IMR-90 (cell line): Measurements from ENCODE around the gene ALG6. TPM values are rescaled to one million over a fixed set of nuclear protein-coding genes. Genes with fewer than 3 reads are reported as not detected.
A peak's percentile ranks its signal among the peaks of the same experiment; 100 is the strongest.

ENCODE experiments used
- ATAC-seq: fragments of 200-7000 bp; cut with Tn5 transposase; 2 replicates; pipeline ENCODE4 v1.9.1; 2020; ENCODE audit warnings: low read depth, mild to moderate bottlenecking, moderate library complexity
- BruUV-seq: library from RNA; stranded (reverse); fragments of 400-500 nt; replicated peaks from 2 replicates; lab custom pipeline; 2021; lab: Mats Ljungman, UMichigan
- CTCF ChIA-PET: fragments of 300-600 bp; formaldehyde crosslinking; extraction: SDS; loops from one replicate; lab custom pipeline; 2021; ENCODE audit warnings: antibody characterized with exemption; lab: Yijun Ruan, JAX
- POLR2A ChIA-PET: fragments of 300-600 bp; sonication (Branson Sonifier 250); formaldehyde crosslinking; loops from one replicate; lab custom pipeline; 2022; ENCODE audit warnings: antibody characterized with exemption; ENCODE audit not compliant: unreplicated experiment; lab: Charles Lee
- DNase-seq: peaks from one replicate; pipeline ENCODE4 v3.0.0; 2013
- H2AFZ ChIP-seq: replicated peaks from 2 replicates; pipeline ENCODE3; 2013; ENCODE audit warnings: low read length, mild to moderate bottlenecking; ENCODE audit not compliant: poor library complexity
- H2AK5ac ChIP-seq: 2 replicates; pipeline ENCODE4 v1.6.1; 2013; ENCODE audit warnings: low read depth, low read length, inconsistent platforms
- H2AK9ac ChIP-seq: replicated peaks from 2 replicates; pipeline ENCODE3; 2013; ENCODE audit warnings: mild to moderate bottlenecking, low read depth, low read length, moderate library complexity; ENCODE audit not compliant: poor library complexity
- H2BK120ac ChIP-seq: 2 replicates; pipeline ENCODE4 v1.6.1; 2013; ENCODE audit warnings: low read depth, low read length, inconsistent platforms
- H2BK15ac ChIP-seq: 3 replicates; pipeline ENCODE4 v1.6.1; 2013; ENCODE audit warnings: low read depth, low read length, inconsistent platforms
- H2BK20ac ChIP-seq: 2 replicates; pipeline ENCODE4 v1.6.1; 2013; ENCODE audit warnings: low read depth, mild to moderate bottlenecking, inconsistent platforms, low read length, moderate library complexity
- H2BK5ac ChIP-seq: 2 replicates; pipeline ENCODE4 v1.6.1; 2013; ENCODE audit warnings: mild to moderate bottlenecking, low read depth, low read length, inconsistent platforms; ENCODE audit not compliant: poor library complexity, severe bottlenecking
- H3K14ac ChIP-seq: replicated peaks from 2 replicates; pipeline ENCODE4 v1.6.1; 2013; ENCODE audit warnings: low read depth, low read length, inconsistent platforms
- H3K18ac ChIP-seq: 2 replicates; pipeline ENCODE4 v1.6.1; 2013; ENCODE audit warnings: low read depth, low read length, control low read depth
- H3K23ac ChIP-seq: 2 replicates; pipeline ENCODE4 v1.6.1; 2013; ENCODE audit warnings: low read depth, low read length, inconsistent platforms
- H3K27ac ChIP-seq: 2 replicates; pipeline ENCODE4 v1.5.1; 2013; ENCODE audit warnings: mild to moderate bottlenecking, control low read depth, low read length; ENCODE audit not compliant: insufficient read depth
- H3K27me3 ChIP-seq: 2 replicates; pipeline ENCODE4 v1.6.1; 2013; ENCODE audit warnings: low read length; ENCODE audit not compliant: control insufficient read depth, insufficient read depth
- H3K36me3 ChIP-seq: 2 replicates; pipeline ENCODE4 v1.6.1; 2013; ENCODE audit warnings: low read length, mixed read lengths; ENCODE audit not compliant: control insufficient read depth, insufficient read depth
- H3K4ac ChIP-seq: 2 replicates; pipeline ENCODE4 v1.6.1; 2013; ENCODE audit warnings: low read depth, low read length, inconsistent platforms
- H3K4me1 ChIP-seq: 2 replicates; pipeline ENCODE4 v1.6.1; 2013; ENCODE audit warnings: low read length, mixed read lengths; ENCODE audit not compliant: control insufficient read depth, insufficient read depth
- H3K4me2 ChIP-seq: 2 replicates; pipeline ENCODE4 v1.6.1; 2013; ENCODE audit warnings: low read depth, mild to moderate bottlenecking, control low read depth, low read length, moderate library complexity
- H3K4me3 ChIP-seq: 2 replicates; pipeline ENCODE4 v1.5.1; 2013; ENCODE audit warnings: low read depth, mild to moderate bottlenecking, control low read depth, low read length, moderate library complexity; ENCODE audit not compliant: insufficient read depth
- H3K56ac ChIP-seq: 2 replicates; pipeline ENCODE4 v1.6.1; 2013; ENCODE audit warnings: low read length, inconsistent platforms; ENCODE audit not compliant: insufficient read depth; ENCODE audit errors: extremely low read depth
- H3K79me1 ChIP-seq, 2 experiments: 2 replicates each; pipeline ENCODE4 v1.6.1; 2013; ENCODE audit warnings: low read length in 2 of 2, inconsistent platforms in 1 of 2, low read depth in 1 of 2
- H3K9ac ChIP-seq: 2 replicates; pipeline ENCODE4 v1.6.1; 2013; ENCODE audit warnings: low read depth, low read length, control low read depth
- H3K9me1 ChIP-seq: 2 replicates; pipeline ENCODE4 v1.6.1; 2013; ENCODE audit warnings: low read length, inconsistent platforms; ENCODE audit not compliant: insufficient read depth
- H3K9me3 ChIP-seq: 2 replicates; pipeline ENCODE4 v1.6.1; 2013; ENCODE audit warnings: low read length; ENCODE audit not compliant: control insufficient read depth, insufficient read depth
- H4K20me1 ChIP-seq: 2 replicates; pipeline ENCODE4 v1.6.1; 2013; ENCODE audit warnings: low read length, inconsistent platforms; ENCODE audit not compliant: insufficient read depth
- H4K5ac ChIP-seq: 2 replicates; pipeline ENCODE4 v1.6.1; 2013; ENCODE audit warnings: mild to moderate bottlenecking, low read depth, low read length, control low read depth
- H4K8ac ChIP-seq, 2 experiments: 2 replicates each; pipeline ENCODE4 v1.6.1; 2013; ENCODE audit warnings: low read depth in 2 of 2, low read length in 2 of 2, control low read depth in 1 of 2, inconsistent platforms in 1 of 2
- H4K91ac ChIP-seq: 2 replicates; pipeline ENCODE4 v1.6.1; 2013; ENCODE audit warnings: low read depth, low read length, inconsistent platforms; ENCODE audit not compliant: insufficient read depth
- FOS ChIP-seq: fragments of 150-350 bp; IDR thresholded peaks from 2 replicates; pipeline ENCODE4 v1.6.1; 2016; ENCODE audit warnings: low read depth, low read length
- WGBS, 2 experiments: methylation state at CpG; one replicate each; pipeline versions ENCODE4 v1.1.5 to v1.1.7; 2013; ENCODE audit warnings: missing lambda C conversion rate in 2 of 2; ENCODE audit not compliant: insufficient read length in 1 of 2; ENCODE audit errors: extremely low coverage in 2 of 2; 5-methylcytosine and 5-hydroxymethylcytosine counted together
- dilution Hi-C: fragments of 300-500 bp; cut with HindIII; formaldehyde crosslinking; loops from one replicate; pipeline ENCODE4 v1.14.3; 2018; ENCODE audit warnings: low sequenced_read_pairs; ENCODE audit not compliant: unreplicated experiment
- in situ Hi-C: fragments of 300-500 bp; cut with MboI; formaldehyde crosslinking; loops from 3 replicates; pipeline ENCODE4 v1.14.3; 2019; ENCODE audit warnings: low sequenced_read_pairs, inconsistent platforms, mixed read lengths
- intact Hi-C: fragments of 100-400 bp; cut with micrococcal nuclease; formaldehyde crosslinking; loops from 2 replicates; pipeline ENCODE4 v1.10.0; 2022
- polyA plus RNA-seq, 3 experiments: library from polyadenylated mRNA; depleted of rRNA; stranded (reverse); fragments of >200 nt; gene quantifications; 2 replicates each; pipeline ENCODE4 v1.2.3, GENCODE V29; 2012; ENCODE audit warnings: low replicate concordance in 1 of 3
- total RNA-seq: library from RNA; depleted of rRNA; stranded (reverse); fragments of >200 nt; gene quantifications from 2 replicates; pipeline ENCODE4 v1.2.3, GENCODE V29; 2012

ALG6 gene
- total and polyA plus RNA-seq, 2 of the 4 experiments (the other 2 are of a cell fraction): 4.8 to 6.5 TPM

GRCh38 chr1:63411066-63411465 is 43.6 kb downstream of the ALG6 start:
- Histone ChIP-seq H2BK5ac (no peak overlapping the region), H3K4ac (no peak overlapping the region), H3K4me1 (peaks cover 6% of the 10 kb centered on the region), H3K56ac (no peak overlapping the region), H2BK120ac (no peak overlapping the region), H2BK15ac (no peak overlapping the region), H3K9me3 (no peaks in the 10 kb centered on the region), H3K79me1 (no peaks in the 10 kb centered on the region), H3K23ac (no peak overlapping the region), H4K8ac (no peak overlapping the region; a peak in 1 of 4 replicates), H3K9ac (no peak overlapping the region), H3K4me2 (no peak overlapping the region; the same call in 1 of the 2 replicates), H3K9me1 (no peaks in the 10 kb centered on the region), H2AK5ac (no peak overlapping the region), H4K5ac (no peak overlapping the region), H3K4me3 (no peak overlapping the region), H3K27ac (no peak overlapping the region), H4K91ac (no peak overlapping the region), H2BK20ac (no peak overlapping the region), H4K20me1 (no peaks in the 10 kb centered on the region), H3K18ac (no peak overlapping the region), H2AFZ (no peak overlapping the region), H3K14ac (no peak overlapping the region), H3K36me3 (0 out of 2 replicates have a peak, but pooled peaks cover 1% of the 10 kb centered on the region), H2AK9ac (no peak overlapping the region), H3K27me3 (no peaks in the 10 kb centered on the region)
- dilution Hi-C loops: no loop called here
- ChIA-PET CTCF (interaction anchor here (1.0 kb wide), 1 partner anchor 13 kb away, joined by 3 read pairs; no protein-coding TSS in a partner anchor), POLR2A (interaction anchor here (0.6 kb wide), 1 partner anchor 33 kb away, joined by 3 read pairs; no protein-coding TSS in a partner anchor)
- peak; percentile 2 for DNase-seq
- TF ChIP-seq FOS: no peak
- ATAC-seq: no peak
- BruUV-seq: no TSS peak
- in situ Hi-C loops: no loop called here
- no CpG with 5 or more reads among the region's 2 CpGs for WGBS, 2 experiments
- intact Hi-C loops: no loop called here
